ENCODE results near the gene TTLL10. TPM values are rescaled to one million over a fixed set of nuclear protein-coding genes. Genes with fewer than 3 reads are reported as not detected.

TTLL10 gene
- total RNA-seq, 2 experiments from 2014 or later, result 0.63 to 0.90 TPM

DNA sequence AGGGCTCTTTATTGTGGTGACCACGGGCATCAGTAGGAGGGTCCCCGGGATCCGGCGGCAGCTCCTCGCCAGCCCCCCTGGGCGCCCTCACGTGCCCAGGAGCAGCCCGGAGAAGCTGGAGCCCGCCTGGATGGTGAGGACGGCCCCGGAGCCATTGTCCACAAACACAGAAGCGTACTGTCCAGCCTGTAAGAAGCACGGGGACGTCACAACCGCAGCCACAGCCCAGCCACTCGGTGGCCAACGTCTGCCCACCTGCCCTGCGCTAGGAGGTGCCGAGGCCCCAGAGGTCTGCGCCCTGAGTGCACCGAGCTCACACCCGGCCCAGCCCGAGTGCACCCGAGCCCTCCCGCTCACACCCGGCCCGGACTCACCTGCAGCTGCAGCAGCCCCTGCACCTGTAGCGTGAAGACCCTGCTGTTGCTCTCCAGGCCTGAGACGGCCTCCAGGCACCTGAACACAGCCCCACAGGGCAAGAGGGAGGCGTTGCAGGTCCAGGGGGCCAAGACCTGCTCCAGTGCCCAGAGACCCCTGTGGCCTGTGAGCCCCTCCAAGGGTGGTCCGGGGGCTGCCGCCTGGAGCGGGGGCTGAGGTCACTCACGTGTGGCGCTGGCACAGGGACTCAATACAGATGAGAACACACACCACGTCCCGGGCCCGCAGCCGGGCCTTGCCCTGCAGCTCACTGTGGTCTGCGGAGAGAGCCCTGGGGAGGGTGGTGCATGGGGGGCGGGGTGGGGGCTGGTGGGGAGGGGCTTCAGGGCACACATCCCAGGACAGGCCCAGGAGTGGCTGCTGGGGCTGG, 69.0 kb downstream of the TTLL10 start:
- H3K4me1 Mint-ChIP-seq (ENCODE audit: low read depth), result no peaks in the 10 kb centered on the region
- no peak overlapping the region for H3K27ac Mint-ChIP-seq
- no peaks in the 10 kb centered on the region for H3K9me3 Mint-ChIP-seq (ENCODE audit: insufficient read depth)
- no peaks in the 10 kb centered on the region for H3K36me3 Mint-ChIP-seq (ENCODE audit: low read depth)
- CTCF ChIA-PET, result interaction anchor here (0.8 kb wide), 1 partner anchor 120 kb away, joined by 6 read pairs; no protein-coding TSS in a partner anchor
- POLR2A ChIA-PET, result interaction anchor here (0.8 kb wide), 1 partner anchor 130 kb away, joined by 3 read pairs; no protein-coding TSS in a partner anchor
- peaks cover 6% of the 10 kb centered on the region for H3K27me3 Mint-ChIP-seq (ENCODE audit: low read depth)
- ATAC-seq (no peak), DNase-seq (no peak)
- H3K4me3 Mint-ChIP-seq, result no peak overlapping the region

DNA sequence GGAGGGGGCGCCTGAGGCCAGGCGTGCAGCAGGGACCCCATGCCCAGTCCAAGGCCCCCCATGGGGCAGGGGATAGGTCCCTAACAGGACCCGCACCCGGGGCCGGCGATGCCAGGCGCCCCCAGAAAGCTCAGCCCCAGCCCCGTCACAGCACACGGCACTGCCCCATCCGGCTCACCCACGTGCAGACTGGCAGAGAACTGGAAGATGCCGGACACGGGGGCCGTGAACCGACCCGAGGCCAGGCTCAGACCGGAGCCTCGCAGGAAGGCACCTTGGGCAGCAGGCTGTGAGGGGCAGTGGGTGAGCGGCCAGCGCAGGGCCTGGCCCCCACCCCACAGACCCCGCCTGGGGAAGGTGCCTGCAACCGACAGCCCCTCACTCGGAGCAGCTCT, 69.6 kb downstream of the TTLL10 start:
- ChIA-PET POLR2A (no interaction called here), CTCF (no interaction called here)
- Mint-ChIP-seq H3K4me3 (no peak overlapping the region), H3K27me3 (ENCODE audit: low read depth) (peaks cover 6% of the 10 kb centered on the region), H3K36me3 (ENCODE audit: low read depth) (no peaks in the 10 kb centered on the region), H3K4me1 (ENCODE audit: low read depth) (no peaks in the 10 kb centered on the region), H3K9me3 (ENCODE audit: insufficient read depth) (no peaks in the 10 kb centered on the region), H3K27ac (no peak overlapping the region)
- ATAC-seq (no peak), DNase-seq (no peak)

DNA sequence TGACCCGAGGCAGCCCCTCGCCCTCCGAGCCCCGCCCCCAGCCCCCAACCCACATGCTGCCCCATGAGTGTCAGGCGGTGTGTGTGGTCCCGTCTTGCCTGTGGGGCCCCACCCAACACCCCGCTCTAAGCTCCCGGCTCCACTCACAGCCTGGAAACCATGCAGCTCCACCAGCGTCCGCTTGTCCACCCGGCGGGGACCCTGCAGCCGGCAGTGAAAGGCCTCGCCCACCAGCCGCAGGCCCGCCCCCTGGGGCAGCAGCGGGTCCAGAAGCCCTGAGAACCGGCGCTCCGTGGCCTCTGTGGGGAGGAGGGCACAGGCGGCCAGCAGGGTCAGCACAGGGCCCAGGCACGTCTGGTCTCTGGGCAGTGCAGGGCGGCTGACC, 70.1 kb downstream of the TTLL10 start:
- H3K4me1 Mint-ChIP-seq (ENCODE audit: low read depth), result no peaks in the 10 kb centered on the region
- ATAC-seq, result no peak
- H3K4me3 Mint-ChIP-seq, result no peak overlapping the region
- H3K9me3 Mint-ChIP-seq (ENCODE audit: insufficient read depth), result no peaks in the 10 kb centered on the region
- H3K27me3 Mint-ChIP-seq (ENCODE audit: low read depth), result peaks cover 6% of the 10 kb centered on the region
- POLR2A ChIA-PET, result no interaction called here
- no peak for DNase-seq
- CTCF ChIA-PET, result no interaction called here
- no peak overlapping the region for H3K27ac Mint-ChIP-seq
- no peaks in the 10 kb centered on the region for H3K36me3 Mint-ChIP-seq (ENCODE audit: low read depth)

GRCh38 chr1:1244192-1244811, 70.6 kb downstream of the TTLL10 start:
- Mint-ChIP-seq H3K27me3 (ENCODE audit: low read depth) (peaks cover 6% of the 10 kb centered on the region), H3K9me3 (ENCODE audit: insufficient read depth) (no peaks in the 10 kb centered on the region), H3K27ac (no peak overlapping the region), H3K4me1 (ENCODE audit: low read depth) (no peaks in the 10 kb centered on the region), H3K4me3 (no peak overlapping the region), H3K36me3 (ENCODE audit: low read depth) (no peaks in the 10 kb centered on the region)
- DNase-seq (no peak), ATAC-seq (no peak)
- POLR2A ChIA-PET, result no interaction called here
- CTCF ChIA-PET, result no interaction called here

DNA sequence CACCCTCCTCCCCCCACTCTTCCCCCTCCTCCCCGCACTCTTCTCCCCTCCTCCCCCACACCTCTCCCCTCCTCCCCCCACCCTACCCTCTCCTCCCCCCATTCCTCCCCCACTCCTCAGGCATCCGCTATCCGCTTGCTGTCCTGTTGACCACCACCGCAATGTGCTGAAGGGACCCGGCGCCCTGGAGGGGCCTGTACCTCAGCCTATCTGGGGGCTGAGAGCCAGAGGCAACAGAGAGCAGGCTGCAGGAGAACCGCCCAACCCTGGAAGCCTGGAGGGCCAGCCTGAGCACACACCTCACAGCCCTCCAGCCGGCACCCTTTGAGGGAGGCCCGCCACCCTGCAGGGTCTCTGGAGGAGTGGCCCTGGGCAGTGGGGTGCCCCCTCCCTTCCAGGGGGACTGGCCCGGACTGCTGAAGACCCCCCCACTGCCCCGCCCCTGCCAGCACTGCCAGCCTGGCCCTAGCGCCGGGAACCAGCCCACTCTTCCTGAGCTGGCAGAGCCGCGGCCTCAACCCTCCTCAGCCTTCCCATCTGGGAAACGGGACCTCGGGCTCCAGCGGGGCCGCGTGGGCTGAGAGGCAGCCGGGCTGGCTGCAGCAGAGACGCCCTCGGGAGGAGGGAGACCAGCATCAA, 71.6 kb downstream of the TTLL10 start:
- ChIA-PET POLR2A (no interaction called here), CTCF (no interaction called here)
- DNase-seq, result no peak
- Mint-ChIP-seq H3K36me3 (ENCODE audit: low read depth) (no peaks in the 10 kb centered on the region), H3K4me3 (no peak overlapping the region), H3K27me3 (ENCODE audit: low read depth) (peaks cover 6% of the 10 kb centered on the region), H3K27ac (no peak overlapping the region), H3K9me3 (ENCODE audit: insufficient read depth) (no peaks in the 10 kb centered on the region), H3K4me1 (ENCODE audit: low read depth) (peaks cover 7% of the 10 kb centered on the region)
- no peak for ATAC-seq

GRCh38 chr1:1245817-1246576, 72.3 kb downstream of the TTLL10 start:
- H3K4me3 Mint-ChIP-seq, result no peak overlapping the region
- H3K27ac Mint-ChIP-seq, result no peak overlapping the region
- H3K27me3 Mint-ChIP-seq (ENCODE audit: low read depth), result peaks cover 6% of the 10 kb centered on the region
- POLR2A ChIA-PET, result no interaction called here
- H3K9me3 Mint-ChIP-seq (ENCODE audit: insufficient read depth), result no peaks in the 10 kb centered on the region
- no peak for DNase-seq
- peaks cover 13% of the 10 kb centered on the region for H3K4me1 Mint-ChIP-seq (ENCODE audit: low read depth)
- CTCF ChIA-PET, result no interaction called here
- H3K36me3 Mint-ChIP-seq (ENCODE audit: low read depth), result peaks cover 2% of the 10 kb centered on the region
- ATAC-seq, result no peak

- ChIA-PET CTCF (no interaction called here), POLR2A (no interaction called here)
- H3K27me3 Mint-ChIP-seq (ENCODE audit: low read depth), result peaks cover 6% of the 10 kb centered on the region
- no peak for DNase-seq
- ATAC-seq, result no peak
- H3K36me3 Mint-ChIP-seq (ENCODE audit: low read depth), result peaks cover 3% of the 10 kb centered on the region
- peaks cover 16% of the 10 kb centered on the region for H3K4me1 Mint-ChIP-seq (ENCODE audit: low read depth)
- no peaks in the 10 kb centered on the region for H3K9me3 Mint-ChIP-seq (ENCODE audit: insufficient read depth)
- no peak within 1 kb of the TSS for H3K27ac Mint-ChIP-seq
- H3K4me3 Mint-ChIP-seq, result no peak within 1 kb of the TSS
Observed at GRCh38 chr1:1246577-1247340, 73.1 kb downstream of the TTLL10 start, which contains the start of gene C1QTNF12. TSS of gene C1QTNF12 (minus strand) at chr1:1246722. CDS start at chr1:1246690, 32 bp downstream.

DNA sequence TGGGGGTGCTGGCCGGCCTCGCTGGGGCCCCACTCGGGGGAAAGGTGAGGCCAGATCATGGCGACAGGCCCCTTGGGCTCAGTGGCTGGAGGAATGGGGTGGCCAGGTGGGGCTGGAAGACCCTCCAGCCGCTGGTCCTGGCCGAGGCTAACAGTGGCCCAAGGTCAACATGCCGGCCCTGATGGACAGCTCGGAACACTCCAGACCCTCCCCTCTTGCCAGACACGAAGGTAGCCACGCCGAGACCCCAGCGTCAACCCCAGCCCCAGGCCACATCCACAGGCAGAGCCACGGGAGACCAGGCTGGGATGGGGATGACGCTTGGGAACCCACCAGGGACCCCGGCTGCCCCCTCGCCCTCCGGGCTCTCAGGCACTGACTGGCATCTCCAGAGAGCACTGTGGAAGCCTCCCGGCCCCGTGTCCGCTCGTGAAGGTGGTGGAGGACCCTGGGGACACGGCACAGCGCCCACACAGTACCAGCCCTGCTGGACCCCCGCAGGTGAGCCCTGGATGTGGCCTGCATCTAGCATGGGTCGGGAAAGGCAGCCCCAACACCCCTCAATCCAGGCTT, 73.7 kb downstream of the TTLL10 start:
- CTCF ChIA-PET, result no interaction called here
- H3K27me3 Mint-ChIP-seq (ENCODE audit: low read depth), result peaks cover 6% of the 10 kb centered on the region

More for the DNA sequence above, 73.7 kb downstream of the TTLL10 start:
- DNase-seq, result no peak
- Mint-ChIP-seq H3K27ac (no peak overlapping the region), H3K36me3 (ENCODE audit: low read depth) (peaks cover 6% of the 10 kb centered on the region), H3K9me3 (ENCODE audit: insufficient read depth) (no peaks in the 10 kb centered on the region), H3K4me1 (ENCODE audit: low read depth) (peaks cover 19% of the 10 kb centered on the region), H3K4me3 (no peak overlapping the region)
- no peak for ATAC-seq
- POLR2A ChIA-PET, result no interaction called here

Small RNA genes within 50 kb of the gene (microRNA-seq; reads per million reads assigned to microRNA genes)
- gene MIR200A, result 2.9 reads per million
- gene MIR200B, result 3.4 reads per million
- gene MIR429, result not detected

Other genes with a start within 250 kb of the TTLL10 start
- gene SAMD11, start 250.0 kb upstream of the TTLL10 start, total RNA-seq, result not detected
- gene NOC2L, start 214.6 kb upstream of the TTLL10 start, total RNA-seq, result 10 to 100 TPM; 61.7 to 68.7 TPM
- gene KLHL17, start 213.3 kb upstream of the TTLL10 start, total RNA-seq, result 10 to 100 TPM; 24.4 to 27.7 TPM
- gene PLEKHN1, start 207.4 kb upstream of the TTLL10 start, total RNA-seq, result 1 to 10 TPM; 1.7 to 2.2 TPM
- not detected for gene PERM1, start 191.8 kb upstream of the TTLL10 start, total RNA-seq
- gene HES4, start 173.8 kb upstream of the TTLL10 start, total RNA-seq, result under 1 TPM; 0.45 to 0.50 TPM
- gene ISG15, start 160.4 kb upstream of the TTLL10 start, total RNA-seq, result 100 to 1,000 TPM; 385 to 413 TPM
- 10 to 100 TPM; 12.4 to 14.6 TPM for gene AGRN, start 153.8 kb upstream of the TTLL10 start, total RNA-seq
- not detected for gene RNF223, start 99.6 kb upstream of the TTLL10 start, total RNA-seq
- gene C1orf159, start 57.8 kb upstream of the TTLL10 start, total RNA-seq, result 10 to 100 TPM; 24.5 to 26.8 TPM
- 10 to 100 TPM; 17.5 to 18.8 TPM for gene TNFRSF18, start 32.7 kb downstream of the TTLL10 start, total RNA-seq
- gene TNFRSF4, start 40.3 kb downstream of the TTLL10 start, total RNA-seq, result 1 to 10 TPM; 1.6 to 2.9 TPM
- 10 to 100 TPM; 96.9 to 99.3 TPM for gene SDF4, start 58.1 kb downstream of the TTLL10 start, total RNA-seq
- 10 to 100 TPM; 21.2 to 22.4 TPM for gene B3GALT6, start 58.4 kb downstream of the TTLL10 start, total RNA-seq
- 1 to 10 TPM; 1.8 to 2.2 TPM for gene C1QTNF12, start 72.8 kb downstream of the TTLL10 start, total RNA-seq
- gene UBE2J2, start 100.0 kb downstream of the TTLL10 start, total RNA-seq, result 10 to 100 TPM; 62.3 to 67.5 TPM
- gene SCNN1D, start 106.6 kb downstream of the TTLL10 start, total RNA-seq, result 1 to 10 TPM; 3.4 to 3.6 TPM
- 10 to 100 TPM; 65.2 to 87.3 TPM for gene ACAP3, start 134.1 kb downstream of the TTLL10 start, total RNA-seq
- 10 to 100 TPM; 24.0 to 26.2 TPM for gene PUSL1, start 134.7 kb downstream of the TTLL10 start, total RNA-seq
- gene INTS11, start 150.8 kb downstream of the TTLL10 start, total RNA-seq, result 100 to 1,000 TPM; 120 to 134 TPM
- 10 to 100 TPM; 18.5 to 21.4 TPM for gene CPTP, start 150.9 kb downstream of the TTLL10 start, total RNA-seq
- gene TAS1R3, start 157.4 kb downstream of the TTLL10 start, total RNA-seq, result 1 to 10 TPM in 1 of 2 experiments, under 1 TPM in 1; 0.78 to 1.2 TPM
- 10 to 100 TPM; 29.1 to 30.7 TPM for gene DVL1, start 175.5 kb downstream of the TTLL10 start, total RNA-seq
- gene MXRA8, start 184.7 kb downstream of the TTLL10 start, total RNA-seq, result not detected
- 100 to 1,000 TPM; 120 to 123 TPM for gene AURKAIP1, start 201.3 kb downstream of the TTLL10 start, total RNA-seq
- gene CCNL2, start 225.5 kb downstream of the TTLL10 start, total RNA-seq, result 100 to 1,000 TPM in 1 of 2 experiments, 10 to 100 TPM in 1; 98.3 to 110 TPM
- 100 to 1,000 TPM; 111 to 117 TPM for gene MRPL20, start 233.4 kb downstream of the TTLL10 start, total RNA-seq
- not detected for gene ANKRD65, start 247.4 kb downstream of the TTLL10 start, total RNA-seq

All from activated CD8-positive, alpha-beta T cell treated with anti-CD3 and anti-CD28 coated beads, Interleukin-2, amount 10 ng/mL, durations not matched to agents 7 days and 5 days (primary cell).